ENCODE data around the gene FRS3.
A peak's percentile ranks its signal among the peaks of the same experiment; 100 is the strongest.

The FRS3 gene

GRCh38 chr6:41734666-41735426 is 44.9 kb downstream of the FRS3 start (continued):
- peak; percentile 89 for TF ChIP-seq PATZ1 (tag by site-specific recombination; IDR thresholded peaks at IDR 0.05)
- TF ChIP-seq KLF16 (tag by site-specific recombination; IDR thresholded peaks at IDR 0.05), result peak; percentile 33; the same call in 1 of the 2 replicates
- TF ChIP-seq ZFP41 (tag by site-specific recombination; IDR thresholded peaks at IDR 0.05; ENCODE audit: borderline replicate concordance), result no peak
- TF ChIP-seq ZFP69B (tag by site-specific recombination; IDR thresholded peaks at IDR 0.05), result no peak
- no peak for TF ChIP-seq ZNF155 (tag by site-specific recombination; IDR thresholded peaks at IDR 0.05)
- no peak for TF ChIP-seq ZNF140 (tag by site-specific recombination; IDR thresholded peaks at IDR 0.05)
- no peak for TF ChIP-seq MEIS1 (CRISPR knock-in tag; IDR thresholded peaks at IDR 0.05; ENCODE audit: borderline replicate concordance)
- TF ChIP-seq ZNF138 (tag by site-specific recombination; IDR thresholded peaks at IDR 0.05; ENCODE audit: borderline replicate concordance), result no peak
- no peak for TF ChIP-seq ZNF19 (tag by site-specific recombination; IDR thresholded peaks at IDR 0.05; ENCODE audit: low read depth)
- TF ChIP-seq ZNF449 (tag by site-specific recombination; IDR thresholded peaks at IDR 0.05), result no peak
- no peak for TF ChIP-seq ZNF211 (tag by site-specific recombination; IDR thresholded peaks at IDR 0.05; ENCODE audit: low read depth)
- no peak for TF ChIP-seq ZNF548 (tag by site-specific recombination; IDR thresholded peaks at IDR 0.05)
- TF ChIP-seq ZNF354C (tag by site-specific recombination; IDR thresholded peaks at IDR 0.05; ENCODE audit: borderline replicate concordance, low read depth), result no peak
- TF ChIP-seq ZNF629 (tag by site-specific recombination; IDR thresholded peaks at IDR 0.05), result no peak
- no peak for TF ChIP-seq PRDM6 (tag by site-specific recombination; IDR thresholded peaks at IDR 0.05)
- TF ChIP-seq GLI4 (tag by site-specific recombination; IDR thresholded peaks at IDR 0.05), result no peak; the same call in 1 of the 2 replicates
- peak; percentile 29; the same call in 1 of the 2 replicates for TF ChIP-seq ZIC2 (tag by site-specific recombination; IDR thresholded peaks at IDR 0.05)
- no peak for TF ChIP-seq ZNF600 (tag by site-specific recombination; IDR thresholded peaks at IDR 0.05)
- peak; percentile 69 for TF ChIP-seq SP2 (tag by site-specific recombination; IDR thresholded peaks at IDR 0.05)
- no peak for TF ChIP-seq ZNF280C (tag by site-specific recombination; IDR thresholded peaks at IDR 0.05)
- no peak for TF ChIP-seq ZNF174 (tag by site-specific recombination; IDR thresholded peaks at IDR 0.05)
- 0 out of 2 replicates have a peak, but pooled peaks have one; percentile 21 for TF ChIP-seq ZSCAN23 (tag by site-specific recombination; IDR thresholded peaks at IDR 0.05)
- TF ChIP-seq ZSCAN30 (tag by site-specific recombination; IDR thresholded peaks at IDR 0.05), result no peak
- TF ChIP-seq ZNF416 (tag by site-specific recombination; IDR thresholded peaks at IDR 0.05), result no peak
- no peak for TF ChIP-seq ZNF514 (tag by site-specific recombination; IDR thresholded peaks at IDR 0.05)
- TF ChIP-seq ZBTB20 (tag by site-specific recombination; IDR thresholded peaks at IDR 0.05), result peak; percentile 51; the same call in 1 of the 2 replicates
- no peak for TF ChIP-seq ZNF560 (tag by site-specific recombination; IDR thresholded peaks at IDR 0.05; ENCODE audit: borderline replicate concordance)
- TF ChIP-seq ZNF324 (tag by site-specific recombination; IDR thresholded peaks at IDR 0.05), result no peak
- no peak for TF ChIP-seq ZNF37A (tag by site-specific recombination; IDR thresholded peaks at IDR 0.05)
- no peak for TF ChIP-seq HOXA7 (CRISPR knock-in tag; IDR thresholded peaks at IDR 0.05; ENCODE audit: borderline replicate concordance)
- TF ChIP-seq ZNF626 (tag by site-specific recombination; IDR thresholded peaks at IDR 0.05), result no peak
- no peak for TF ChIP-seq ATF2 (tag by site-specific recombination; IDR thresholded peaks at IDR 0.05; ENCODE audit: low read depth)
- no peak for TF ChIP-seq ZNF549 (tag by site-specific recombination; IDR thresholded peaks at IDR 0.05)
